ENCODE results near the gene CLEC16A.

Gene CLEC16A

DNA sequence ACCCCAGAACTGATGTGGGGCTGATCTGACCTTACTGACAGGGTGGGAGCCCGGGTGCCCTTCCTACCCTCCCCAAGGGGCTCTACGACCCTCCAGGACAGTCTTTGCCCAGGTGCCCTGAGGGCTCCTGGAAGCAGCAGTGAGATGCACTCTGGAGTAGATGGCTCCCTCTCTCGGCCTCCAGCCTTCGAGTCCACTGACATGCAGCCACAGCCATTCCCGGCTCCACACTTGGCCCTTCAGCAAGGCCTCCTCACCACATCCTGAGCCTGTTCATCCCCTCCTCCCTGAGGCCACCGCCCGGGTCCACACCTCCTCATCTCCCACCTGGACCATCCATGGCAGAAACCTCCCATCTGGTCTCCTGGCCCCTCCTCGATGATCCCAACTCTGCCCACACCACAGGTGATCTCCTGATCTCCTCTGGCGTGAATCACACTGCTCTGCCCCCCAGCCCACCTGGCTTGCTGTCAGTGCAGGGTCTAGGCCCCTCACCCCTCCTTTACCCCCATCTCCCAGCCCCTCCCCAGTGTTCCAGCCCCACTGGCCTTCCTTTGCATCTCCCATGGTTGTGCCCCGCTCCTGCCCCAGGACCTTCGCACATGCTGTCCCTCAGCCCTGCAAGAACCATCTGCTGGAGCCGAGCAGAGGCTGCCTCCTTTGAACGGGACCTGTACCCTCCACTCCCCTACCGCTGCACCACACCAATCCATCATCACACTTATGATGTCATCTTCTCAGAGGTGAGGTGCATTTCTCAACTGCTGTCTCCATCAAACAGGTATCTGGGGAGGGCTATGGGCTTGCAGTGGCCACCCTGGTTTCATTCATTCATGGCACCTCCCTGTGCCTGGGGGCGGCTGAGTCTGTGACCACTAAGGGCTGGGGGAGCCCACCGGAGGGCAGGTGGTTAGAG lies 267.0 kb downstream of the CLEC16A start:
- Histone ChIP-seq H3K4me3 (replicated peaks; ENCODE audit: insufficient read depth, low read length) (no peak overlapping the region), H3K27me3 (ENCODE audit: insufficient read depth, poor library complexity, severe bottlenecking) (no peaks in the 10 kb centered on the region), H3K27ac (replicated peaks) (no peak overlapping the region)
- TF ChIP-seq SPI1 (IDR thresholded peaks at IDR 0.05; ENCODE audit: borderline replicate concordance, low read depth) (no peak), POLR2AphosphoS5 (IDR thresholded peaks at IDR 0.05; ENCODE audit: low read depth) (no peak), GABPA (IDR thresholded peaks at IDR 0.05; ENCODE audit: low read depth) (no peak)
- TF ChIP-seq, protein P1, sequence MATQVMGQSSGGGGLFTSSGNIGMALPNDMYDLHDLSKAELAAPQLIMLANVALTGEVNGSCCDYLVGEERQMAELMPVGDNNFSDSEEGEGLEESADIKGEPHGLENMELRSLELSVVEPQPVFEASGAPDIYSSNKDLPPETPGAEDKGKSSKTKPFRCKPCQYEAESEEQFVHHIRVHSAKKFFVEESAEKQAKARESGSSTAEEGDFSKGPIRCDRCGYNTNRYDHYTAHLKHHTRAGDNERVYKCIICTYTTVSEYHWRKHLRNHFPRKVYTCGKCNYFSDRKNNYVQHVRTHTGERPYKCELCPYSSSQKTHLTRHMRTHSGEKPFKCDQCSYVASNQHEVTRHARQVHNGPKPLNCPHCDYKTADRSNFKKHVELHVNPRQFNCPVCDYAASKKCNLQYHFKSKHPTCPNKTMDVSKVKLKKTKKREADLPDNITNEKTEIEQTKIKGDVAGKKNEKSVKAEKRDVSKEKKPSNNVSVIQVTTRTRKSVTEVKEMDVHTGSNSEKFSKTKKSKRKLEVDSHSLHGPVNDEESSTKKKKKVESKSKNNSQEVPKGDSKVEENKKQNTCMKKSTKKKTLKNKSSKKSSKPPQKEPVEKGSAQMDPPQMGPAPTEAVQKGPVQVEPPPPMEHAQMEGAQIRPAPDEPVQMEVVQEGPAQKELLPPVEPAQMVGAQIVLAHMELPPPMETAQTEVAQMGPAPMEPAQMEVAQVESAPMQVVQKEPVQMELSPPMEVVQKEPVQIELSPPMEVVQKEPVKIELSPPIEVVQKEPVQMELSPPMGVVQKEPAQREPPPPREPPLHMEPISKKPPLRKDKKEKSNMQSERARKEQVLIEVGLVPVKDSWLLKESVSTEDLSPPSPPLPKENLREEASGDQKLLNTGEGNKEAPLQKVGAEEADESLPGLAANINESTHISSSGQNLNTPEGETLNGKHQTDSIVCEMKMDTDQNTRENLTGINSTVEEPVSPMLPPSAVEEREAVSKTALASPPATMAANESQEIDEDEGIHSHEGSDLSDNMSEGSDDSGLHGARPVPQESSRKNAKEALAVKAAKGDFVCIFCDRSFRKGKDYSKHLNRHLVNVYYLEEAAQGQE (IDR thresholded peaks at IDR 0.05; ENCODE audit: insufficient replicate concordance, low read depth): no peak
- TF ChIP-seq, protein P2, sequence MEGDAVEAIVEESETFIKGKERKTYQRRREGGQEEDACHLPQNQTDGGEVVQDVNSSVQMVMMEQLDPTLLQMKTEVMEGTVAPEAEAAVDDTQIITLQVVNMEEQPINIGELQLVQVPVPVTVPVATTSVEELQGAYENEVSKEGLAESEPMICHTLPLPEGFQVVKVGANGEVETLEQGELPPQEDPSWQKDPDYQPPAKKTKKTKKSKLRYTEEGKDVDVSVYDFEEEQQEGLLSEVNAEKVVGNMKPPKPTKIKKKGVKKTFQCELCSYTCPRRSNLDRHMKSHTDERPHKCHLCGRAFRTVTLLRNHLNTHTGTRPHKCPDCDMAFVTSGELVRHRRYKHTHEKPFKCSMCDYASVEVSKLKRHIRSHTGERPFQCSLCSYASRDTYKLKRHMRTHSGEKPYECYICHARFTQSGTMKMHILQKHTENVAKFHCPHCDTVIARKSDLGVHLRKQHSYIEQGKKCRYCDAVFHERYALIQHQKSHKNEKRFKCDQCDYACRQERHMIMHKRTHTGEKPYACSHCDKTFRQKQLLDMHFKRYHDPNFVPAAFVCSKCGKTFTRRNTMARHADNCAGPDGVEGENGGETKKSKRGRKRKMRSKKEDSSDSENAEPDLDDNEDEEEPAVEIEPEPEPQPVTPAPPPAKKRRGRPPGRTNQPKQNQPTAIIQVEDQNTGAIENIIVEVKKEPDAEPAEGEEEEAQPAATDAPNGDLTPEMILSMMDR (IDR thresholded peaks at IDR 0.05; ENCODE audit: insufficient read depth, low read length): no peak
- DNase-seq (ENCODE audit: low read depth in 1 of 2, low spot score in 1 of 2): no peak

DNA sequence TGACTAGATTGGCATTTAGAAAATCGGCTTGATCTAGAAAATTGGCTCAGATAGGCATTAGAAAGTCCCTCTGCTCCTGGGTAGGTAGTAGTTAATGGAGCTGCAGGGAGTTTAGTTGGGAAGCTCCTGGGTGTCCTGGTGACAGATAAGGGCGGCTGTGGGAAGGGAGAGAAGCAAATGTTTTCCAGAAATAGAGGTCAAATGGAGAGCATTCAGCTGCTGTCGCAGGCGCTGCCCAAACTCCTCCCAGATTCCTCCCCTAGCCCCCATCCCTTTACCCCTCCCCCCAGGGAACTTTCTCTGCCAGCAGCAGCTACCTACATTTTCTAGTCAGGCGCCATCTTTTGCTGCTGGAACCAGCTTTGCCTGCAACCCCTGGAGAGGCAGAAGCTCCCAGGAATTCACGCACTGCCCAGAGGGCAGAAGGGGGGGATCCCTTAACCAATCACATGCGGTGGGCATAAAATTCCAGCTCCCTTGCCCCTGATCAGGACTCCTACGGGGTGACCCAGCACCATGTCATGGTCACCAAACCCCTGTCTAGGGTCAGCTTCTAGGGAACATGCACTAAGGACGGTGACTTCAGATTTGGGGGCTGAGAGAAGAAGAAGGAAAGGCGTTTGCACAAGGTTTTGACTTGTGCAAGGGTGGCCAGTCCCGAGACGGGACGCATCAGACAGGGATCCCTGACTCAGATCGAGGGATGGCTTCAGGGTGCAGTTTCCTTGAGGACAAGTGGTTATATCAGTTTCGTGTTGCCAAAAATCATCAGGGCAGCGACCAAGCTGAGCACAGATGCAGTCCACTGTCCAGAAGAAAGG lies 267.8 kb downstream of the CLEC16A start:
- DNase-seq (ENCODE audit: low read depth in 1 of 2, low spot score in 1 of 2): no peak
- no peak overlapping the region for H3K4me3 ChIP-seq (replicated peaks; ENCODE audit: insufficient read depth, low read length)
- no peak overlapping the region for H3K27ac ChIP-seq (replicated peaks)
- H3K27me3 ChIP-seq (ENCODE audit: insufficient read depth, poor library complexity, severe bottlenecking): no peaks in the 10 kb centered on the region
- TF ChIP-seq GABPA (IDR thresholded peaks at IDR 0.05; ENCODE audit: low read depth): no peak
- TF ChIP-seq POLR2AphosphoS5 (IDR thresholded peaks at IDR 0.05; ENCODE audit: low read depth): no peak
- TF ChIP-seq, protein P1 (IDR thresholded peaks at IDR 0.05; ENCODE audit: insufficient replicate concordance, low read depth): no peak
- TF ChIP-seq SPI1 (IDR thresholded peaks at IDR 0.05; ENCODE audit: borderline replicate concordance, low read depth): no peak
- TF ChIP-seq, protein P2 (IDR thresholded peaks at IDR 0.05; ENCODE audit: insufficient read depth, low read length): no peak

DNA sequence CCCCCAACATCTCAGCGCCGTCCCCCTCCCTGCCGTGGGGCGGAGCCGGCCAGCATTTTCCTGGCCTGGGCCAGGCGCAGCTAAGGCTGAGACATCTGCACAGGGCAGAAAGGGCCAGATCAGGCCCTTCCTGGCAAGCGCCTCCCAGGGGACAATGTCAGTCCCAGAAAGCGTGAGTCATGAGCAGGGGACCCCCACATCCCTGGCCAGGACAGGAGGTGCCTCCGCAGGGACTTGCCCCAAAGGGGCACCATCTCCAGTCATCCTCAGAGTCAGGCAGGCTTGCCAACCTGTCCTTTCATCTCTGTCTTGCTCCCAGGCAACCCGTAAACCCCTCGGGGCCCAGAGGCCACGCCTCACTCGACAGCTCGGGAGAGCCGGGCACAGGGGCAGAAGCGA lies 268.4 kb downstream of the CLEC16A start:
- no peak overlapping the region for H3K4me3 ChIP-seq (replicated peaks; ENCODE audit: insufficient read depth, low read length)
- H3K27me3 ChIP-seq (ENCODE audit: insufficient read depth, poor library complexity, severe bottlenecking): no peaks in the 10 kb centered on the region
- DNase-seq (ENCODE audit: low read depth in 1 of 2, low spot score in 1 of 2): no peak
- no peak overlapping the region for H3K27ac ChIP-seq (replicated peaks)
- TF ChIP-seq POLR2AphosphoS5 (IDR thresholded peaks at IDR 0.05; ENCODE audit: low read depth) (no peak), SPI1 (IDR thresholded peaks at IDR 0.05; ENCODE audit: borderline replicate concordance, low read depth) (no peak), GABPA (IDR thresholded peaks at IDR 0.05; ENCODE audit: low read depth) (no peak)
- TF ChIP-seq, protein P2 (IDR thresholded peaks at IDR 0.05; ENCODE audit: insufficient read depth, low read length): no peak
- TF ChIP-seq, protein P1 (IDR thresholded peaks at IDR 0.05; ENCODE audit: insufficient replicate concordance, low read depth): no peak

Measured in HL-60 (cell line).